Vein endothelial cell (primary cell): Measurements from ENCODE around the gene GPRIN2. TPM values are rescaled to one million over a fixed set of nuclear protein-coding genes. Genes with fewer than 3 reads are reported as not detected.

ENCODE experiments used
- total RNA-seq: library from RNA; depleted of rRNA; stranded (reverse); fragments of >200 nt; gene quantifications from 2 replicates; pipeline ENCODE4 v1.2.3, GENCODE V29; 2012

The GPRIN2 gene
- not detected in 2 replicates for total RNA-seq

DNA sequence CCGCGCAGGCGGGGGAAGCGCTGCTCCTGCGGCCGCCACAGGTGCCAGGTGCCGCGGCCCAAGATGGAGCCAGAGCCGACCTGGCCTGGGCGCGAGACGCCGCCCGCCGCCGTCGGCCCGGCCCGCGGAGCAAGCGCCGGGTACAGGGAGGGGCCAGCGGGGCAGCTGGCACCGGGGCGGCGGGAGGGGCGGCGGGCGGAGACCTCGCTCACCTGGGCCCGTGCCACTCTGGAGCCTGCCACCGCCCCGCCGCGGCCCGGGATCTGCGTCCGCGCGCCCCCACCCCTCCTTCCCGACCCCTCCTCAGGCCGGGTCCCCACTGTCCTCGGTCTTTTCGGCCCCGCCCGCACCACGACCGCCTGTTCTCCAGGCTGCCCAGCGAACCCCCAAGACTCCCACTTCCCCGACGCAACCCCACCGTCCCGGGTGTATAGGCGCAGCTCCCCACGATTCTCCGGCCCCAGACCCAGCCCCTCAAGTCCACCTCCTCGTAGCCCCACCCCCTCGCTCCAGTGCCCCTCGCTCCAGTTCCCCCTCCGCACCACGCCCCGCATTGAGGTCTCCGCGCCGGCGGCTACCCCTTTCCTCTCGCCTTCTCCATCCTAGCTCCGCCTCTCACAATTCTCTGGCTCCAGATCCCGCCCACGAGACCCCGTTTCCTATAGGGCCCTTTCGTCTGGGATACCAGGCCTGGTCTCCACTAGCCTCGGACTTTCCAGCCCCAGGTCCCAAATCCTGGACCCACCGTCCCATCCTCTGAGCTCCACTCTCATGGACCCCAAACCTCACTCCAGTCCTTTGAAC is at the start of gene GPRIN2:
TSS of gene GPRIN2 (minus strand) at position 144 of the 804 bp plus-strand sequence. CDS start 5,922 bp downstream, outside the sequence.

DNA sequence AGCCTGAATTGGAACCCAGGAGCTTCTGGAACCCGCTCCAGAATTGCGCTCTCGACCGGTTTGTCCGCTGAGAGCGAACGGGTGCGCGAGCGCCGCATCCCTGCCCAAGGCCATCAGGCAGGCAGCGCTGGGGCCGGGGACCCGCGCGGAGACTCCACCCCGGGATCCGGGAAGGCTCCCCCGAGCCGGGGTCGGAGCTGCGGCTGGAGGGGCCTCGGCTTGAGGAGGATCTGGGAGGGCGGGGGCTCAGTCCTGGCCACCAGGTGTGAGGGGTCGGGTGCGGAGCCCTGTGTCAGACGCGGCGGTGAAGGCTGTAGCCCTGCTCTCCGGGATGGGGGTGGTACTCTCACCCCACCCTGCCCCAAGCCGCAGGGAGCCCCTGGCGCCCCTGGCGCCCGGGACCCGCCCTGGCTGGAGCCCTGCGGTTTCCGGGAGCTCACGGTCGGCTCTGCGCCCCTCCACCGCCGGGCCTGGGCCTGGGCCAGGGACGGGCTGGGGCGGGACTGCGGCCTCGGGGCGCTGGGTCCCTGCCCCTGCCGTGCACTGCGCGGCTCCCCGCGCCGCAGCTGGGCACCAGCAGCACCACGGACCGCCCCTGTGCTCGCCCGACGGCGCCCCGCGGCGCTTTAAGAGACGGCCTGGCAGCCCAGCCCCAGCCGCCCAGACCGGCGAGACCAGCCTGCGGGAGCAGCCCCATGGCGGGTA is 22.2 kb upstream of the GPRIN2 start, which contains the start of gene SYT15:
TSS of gene SYT15 (plus strand) at position 655 of the 705 bp plus-strand sequence. CDS start at position 696, 41 bp downstream.

Other genes starting within 250 kb of the GPRIN2 start
- 0.19 TPM in 1 of 2 replicates, not detected in the other for gene ANXA8L1, start 180.9 kb downstream of the GPRIN2 start, total RNA-seq
- gene NPY4R, start 90.7 kb downstream of the GPRIN2 start, total RNA-seq, result not detected in 2 replicates
- gene SYT15, start 22.5 kb upstream of the GPRIN2 start, total RNA-seq, result 0.10 and 0.65 TPM in 2 replicates